Skeletal muscle satellite cell (primary cell): ENCODE data around the gene ANKS1A.
"Not testable (repeated sequence)": the region's sequence is repeated elsewhere in the genome, so short reads cannot be mapped to it uniquely, and the experiment has no call there.

ENCODE experiments used
- H3K27me3 ChIP-seq: 2 replicates; pipeline ENCODE4 v1.7.0; 2013; ENCODE audit warnings: low read length; ENCODE audit not compliant: control insufficient read depth, insufficient read depth
- H3K36me3 ChIP-seq: 2 replicates; pipeline ENCODE4 v1.7.0; 2013; ENCODE audit warnings: mild to moderate bottlenecking, control low read depth, low read length; ENCODE audit not compliant: insufficient read depth
- H3K4me1 ChIP-seq: 2 replicates; pipeline ENCODE4 v1.7.0; 2013; ENCODE audit warnings: low read length; ENCODE audit not compliant: control insufficient read depth, insufficient read depth
- H3K4me2 ChIP-seq: 2 replicates; pipeline ENCODE4 v1.7.0; 2013; ENCODE audit warnings: mild to moderate bottlenecking, low read length
- H3K4me3 ChIP-seq: 2 replicates; pipeline ENCODE4 v1.7.0; 2013; ENCODE audit warnings: low read length
- H3K9ac ChIP-seq: 2 replicates; pipeline ENCODE4 v1.7.0; 2013; ENCODE audit warnings: mild to moderate bottlenecking, low read depth, low read length, moderate library complexity
- H3K9me3 ChIP-seq: replicated peaks from 2 replicates; pipeline ENCODE4 v1.7.0; 2013; ENCODE audit warnings: mild to moderate bottlenecking, control low read depth, low read length

The ANKS1A gene

GRCh38 chr6:34924831-34925625, 36.0 kb downstream of the ANKS1A start:
- Histone ChIP-seq H3K4me3 (no peak overlapping the region), H3K4me1 (peaks cover 15% of the 10 kb centered on the region), H3K4me2 (no peak overlapping the region)

GRCh38 chr6:34926655-34927054, 37.6 kb downstream of the ANKS1A start:
- Histone ChIP-seq H3K27me3 (no peaks in the 10 kb centered on the region), H3K36me3 (no peaks in the 10 kb centered on the region), H3K4me1 (peaks cover 15% of the 10 kb centered on the region), H3K9me3 (no peaks in the 10 kb centered on the region), H3K4me3 (no peak overlapping the region), H3K9ac (no peak overlapping the region), H3K4me2 (no peak overlapping the region)

More at GRCh38 chr6:34924831-34925625, 36.0 kb downstream of the ANKS1A start:
- Histone ChIP-seq H3K27me3 (no peaks in the 10 kb centered on the region), H3K9ac (no peak overlapping the region), H3K36me3 (no peaks in the 10 kb centered on the region), H3K9me3 (no peaks in the 10 kb centered on the region)

- Histone ChIP-seq H3K4me2 (no peak overlapping the region), H3K36me3 (no peaks in the 10 kb centered on the region), H3K4me3 (no peak overlapping the region), H3K9me3 (no peaks in the 10 kb centered on the region), H3K4me1 (peaks cover 9% of the 10 kb centered on the region), H3K9ac (no peak overlapping the region), H3K27me3 (no peaks in the 10 kb centered on the region)
Measured at GRCh38 chr6:34928220-34928619, 39.2 kb downstream of the ANKS1A start.

GRCh38 chr6:34928695-34929094, 39.6 kb downstream of the ANKS1A start:
- Histone ChIP-seq H3K4me3 (no peak overlapping the region), H3K9ac (no peak overlapping the region), H3K4me1 (peaks cover 9% of the 10 kb centered on the region), H3K27me3 (no peaks in the 10 kb centered on the region), H3K36me3 (no peaks in the 10 kb centered on the region), H3K9me3 (no peaks in the 10 kb centered on the region), H3K4me2 (no peak overlapping the region)

GRCh38 chr6:34929241-34929978, 40.4 kb downstream of the ANKS1A start:
- Histone ChIP-seq H3K27me3 (no peaks in the 10 kb centered on the region), H3K4me3 (no peak overlapping the region), H3K4me2 (no peak overlapping the region), H3K4me1 (peaks cover 9% of the 10 kb centered on the region), H3K9ac (no peak overlapping the region), H3K9me3 (no peaks in the 10 kb centered on the region), H3K36me3 (no peaks in the 10 kb centered on the region)

- Histone ChIP-seq H3K4me2 (no peak overlapping the region), H3K4me1 (peaks cover 9% of the 10 kb centered on the region), H3K9ac (no peak overlapping the region), H3K27me3 (no peaks in the 10 kb centered on the region), H3K36me3 (no peaks in the 10 kb centered on the region), H3K9me3 (no peaks in the 10 kb centered on the region), H3K4me3 (no peak overlapping the region)
Measured at GRCh38 chr6:34930221-34930620, 41.2 kb downstream of the ANKS1A start.

GRCh38 chr6:34932202-34932601, 43.1 kb downstream of the ANKS1A start:
- not testable (repeated sequence) for H3K4me1 ChIP-seq, H3K9me3 ChIP-seq, H3K9ac ChIP-seq, H3K4me2 ChIP-seq, H3K4me3 ChIP-seq, H3K27me3 ChIP-seq, H3K36me3 ChIP-seq

GRCh38 chr6:34934516-34934915, 45.5 kb downstream of the ANKS1A start:
- no peak overlapping the region for H3K9ac ChIP-seq
- H3K36me3 ChIP-seq = no peaks in the 10 kb centered on the region
- no peak overlapping the region for H3K4me3 ChIP-seq
- H3K27me3 ChIP-seq = no peaks in the 10 kb centered on the region
- H3K4me1 ChIP-seq = no peaks in the 10 kb centered on the region
- H3K9me3 ChIP-seq = no peaks in the 10 kb centered on the region
- H3K4me2 ChIP-seq = no peak overlapping the region

GRCh38 chr6:34938268-34938667, 49.2 kb downstream of the ANKS1A start:
- H3K4me2 ChIP-seq = no peak overlapping the region
- H3K36me3 ChIP-seq = no peaks in the 10 kb centered on the region
- H3K9me3 ChIP-seq = no peaks in the 10 kb centered on the region
- no peaks in the 10 kb centered on the region for H3K27me3 ChIP-seq
- no peak overlapping the region for H3K4me3 ChIP-seq
- H3K4me1 ChIP-seq = no peaks in the 10 kb centered on the region
- H3K9ac ChIP-seq = no peak overlapping the region

GRCh38 chr6:34940030-34940434, 51.0 kb downstream of the ANKS1A start:
- Histone ChIP-seq H3K4me1 (no peaks in the 10 kb centered on the region), H3K27me3 (no peaks in the 10 kb centered on the region), H3K9ac (no peak overlapping the region), H3K9me3 (no peaks in the 10 kb centered on the region), H3K4me2 (no peak overlapping the region), H3K36me3 (no peaks in the 10 kb centered on the region), H3K4me3 (no peak overlapping the region)

- Histone ChIP-seq H3K4me2 (no peak overlapping the region), H3K9ac (no peak overlapping the region), H3K4me3 (no peak overlapping the region), H3K36me3 (no peaks in the 10 kb centered on the region), H3K4me1 (no peaks in the 10 kb centered on the region), H3K27me3 (no peaks in the 10 kb centered on the region), H3K9me3 (no peaks in the 10 kb centered on the region)
Measured at GRCh38 chr6:34941421-34941820, 52.4 kb downstream of the ANKS1A start.

GRCh38 chr6:34945317-34945716, 56.3 kb downstream of the ANKS1A start:
- no peak overlapping the region for H3K4me2 ChIP-seq
- no peaks in the 10 kb centered on the region for H3K27me3 ChIP-seq
- no peaks in the 10 kb centered on the region for H3K36me3 ChIP-seq
- no peaks in the 10 kb centered on the region for H3K4me1 ChIP-seq
- no peak overlapping the region for H3K9ac ChIP-seq
- no peaks in the 10 kb centered on the region for H3K9me3 ChIP-seq
- no peak overlapping the region for H3K4me3 ChIP-seq
